Body of pancreas (tissue), 4 donors: ENCODE data around the gene RETN. TPM values are rescaled to one million over a fixed set of nuclear protein-coding genes. Genes with fewer than 3 reads are reported as not detected.

Experiments
- ATAC-seq: fragments of 150-250 bp; one replicate; pipeline ENCODE4 v1.9.1; 2016
- DNase-seq, 4 donors: peaks; one replicate each; pipeline ENCODE4 v3.0.0-alpha.2; 2019
- H3K27ac ChIP-seq, 4 donors: fragments of 200-600 bp; sonication (generic); 1 replicate in 3 of 4; 2 replicates in 1 of 4; pipeline versions ENCODE4 v1.5.1 to v1.6.1; 2016 to 2019; ENCODE audit warnings: mild to moderate bottlenecking in 1 of 4, mixed read lengths in 1 of 4, moderate library complexity in 1 of 4
- H3K27me3 ChIP-seq, 2 donors: fragments of 200-600 bp; sonication (generic); one replicate each; pipeline ENCODE4 v1.6.0; 2016; ENCODE audit warnings: mild to moderate bottlenecking in 1 of 2
- H3K36me3 ChIP-seq, 2 donors: fragments of 200-600 bp; sonication (generic); replicated peaks in 1 of 2; 2 replicates each; pipeline ENCODE4 v1.5.1; 2016; ENCODE audit warnings: low read depth in 2 of 2; ENCODE audit not compliant: insufficient read depth in 1 of 2
- H3K4me1 ChIP-seq: fragments of 200-600 bp; sonication (generic); one replicate; pipeline ENCODE4 v1.6.0; 2016
- H3K4me3 ChIP-seq, 2 donors: fragments of 200-600 bp; sonication (generic); 1 replicate in 1 of 2; 2 replicates in 1 of 2; pipeline ENCODE4 v1.5.1; 2016 to 2019
- H3K9me3 ChIP-seq, 3 donors: fragments of 200-600 bp; sonication (generic); 1 replicate in 2 of 3; 2 replicates in 1 of 3; pipeline ENCODE4 v1.5.1; 2016
- CTCF ChIP-seq, 7 experiments: fragments of 450-650 bp in 4 of 7; fragments of 200-600 bp in 3 of 7; sonication (generic) in 3 of 7; IDR thresholded peaks; one replicate each; pipeline ENCODE4 v1.5.1; 2016 to 2019; ENCODE audit warnings: antibody characterized with exemption in 7 of 7
- POLR2A ChIP-seq, 3 donors: fragments of 450-650 bp; IDR thresholded peaks; one replicate each; pipeline ENCODE4 v1.6.1; 2016; ENCODE audit warnings: antibody characterized with exemption in 3 of 3, mild to moderate bottlenecking in 2 of 3
- WGBS, 2 donors: methylation state at CpG; one replicate each; pipeline ENCODE4 v1.1.5; 2017; 5-methylcytosine and 5-hydroxymethylcytosine counted together
- intact Hi-C: fragments of 100-400 bp; cut with DNase I; formaldehyde crosslinking; loops from one replicate; pipeline ENCODE4 v1.15.1; 2023
- total RNA-seq, 2 donors: library from RNA; depleted of rRNA; stranded (reverse); fragments of >200 nt; gene quantifications; one replicate each; pipeline ENCODE4 v1.1.0, GENCODE V29; 2016

The RETN gene
- total RNA-seq, 2 donors from 2014 or later: not detected

GRCh38 chr19:7697721-7698287 is 29.0 kb downstream of the RETN start:
- Histone ChIP-seq H3K36me3 (no peaks in the 10 kb centered on the region), H3K27ac (no peak overlapping the region), H3K4me1 (no peaks in the 10 kb centered on the region), H3K4me3 (no peak overlapping the region), H3K9me3 (no peaks in the 10 kb centered on the region), H3K27me3 (peaks cover 0 to 5% of the 10 kb centered on the region in 2 donors)
- TF ChIP-seq CTCF (IDR thresholded peaks at IDR 0.05): no peak
- no peak for TF ChIP-seq POLR2A (IDR thresholded peaks at IDR 0.05)
- DNase-seq (no peak), ATAC-seq (no peak)
- WGBS, 2 donors: 62 to 73% methylated on average over 9 to 10 of the region's 10 CpGs
- intact Hi-C loops: no loop called here

- TF ChIP-seq POLR2A (IDR thresholded peaks at IDR 0.05) (no peak), CTCF (IDR thresholded peaks at IDR 0.05) (no peak)
- Histone ChIP-seq H3K36me3 (no peaks in the 10 kb centered on the region), H3K4me1 (no peaks in the 10 kb centered on the region), H3K4me3 (no peak overlapping the region), H3K9me3 (no peaks in the 10 kb centered on the region), H3K27me3 (peaks cover 0 to 5% of the 10 kb centered on the region in 2 donors), H3K27ac (no peak overlapping the region)
- DNase-seq: no peak
- intact Hi-C loops: no loop called here
- 13 to 19% methylated on average over 6 to 11 of the region's 11 CpGs for WGBS, 2 donors
- no peak for ATAC-seq
Observed at GRCh38 chr19:7698583-7698982, 29.7 kb downstream of the RETN start.

GRCh38 chr19:7699003-7699402 is 30.2 kb downstream of the RETN start:
- DNase-seq (no peak), ATAC-seq (no peak)
- no peaks in the 10 kb centered on the region for H3K4me1 ChIP-seq
- 21 to 25% methylated on average over 2 of the region's 2 CpGs for WGBS, 2 donors
- H3K27ac ChIP-seq: no peak overlapping the region
- no peaks in the 10 kb centered on the region for H3K36me3 ChIP-seq
- H3K27me3 ChIP-seq: peaks cover 0 to 5% of the 10 kb centered on the region in 2 donors
- H3K9me3 ChIP-seq: no peaks in the 10 kb centered on the region
- H3K4me3 ChIP-seq: no peak overlapping the region
- TF ChIP-seq CTCF (IDR thresholded peaks at IDR 0.05) (no peak), POLR2A (IDR thresholded peaks at IDR 0.05) (no peak)
- intact Hi-C loops: no loop called here

GRCh38 chr19:7699417-7700401 is 30.9 kb downstream of the RETN start:
- TF ChIP-seq POLR2A (IDR thresholded peaks at IDR 0.05) (no peak), CTCF (IDR thresholded peaks at IDR 0.05) (no peak)
- H3K27me3 ChIP-seq: peaks cover 0 to 8% of the 10 kb centered on the region in 2 donors
- H3K27ac ChIP-seq: no peak overlapping the region
- no peaks in the 10 kb centered on the region for H3K4me1 ChIP-seq
- no peak for ATAC-seq
- no peaks in the 10 kb centered on the region for H3K36me3 ChIP-seq
- no peak for DNase-seq
- no peak overlapping the region for H3K4me3 ChIP-seq
- 49 to 54% methylated on average over 14 to 15 of the region's 15 CpGs for WGBS, 2 donors
- no peaks in the 10 kb centered on the region for H3K9me3 ChIP-seq
- intact Hi-C loops: no loop called here
